Hepatocyte (in vitro differentiated cells): Measurements from ENCODE around the gene PTTG1IP. TPM values are rescaled to one million over a fixed set of nuclear protein-coding genes. Genes with fewer than 3 reads are reported as not detected.

ENCODE experiments used
- DNase-seq: peaks from one replicate; pipeline ENCODE4 v3.0.0-alpha.2; 2016; ENCODE audit warnings: low spot score
- H2AFZ ChIP-seq: fragments of 200-600 bp; sonication (generic); 2 replicates; pipeline ENCODE4 v1.6.0; 2016; ENCODE audit warnings: antibody characterized with exemption, mild to moderate bottlenecking
- H3K27ac ChIP-seq: fragments of 200-600 bp; sonication (generic); 2 replicates; pipeline ENCODE4 v1.5.1; 2016; ENCODE audit warnings: mild to moderate bottlenecking
- H3K27me3 ChIP-seq: fragments of 200-600 bp; sonication (generic); 2 replicates; pipeline ENCODE4 v1.6.1; 2016
- H3K36me3 ChIP-seq: fragments of 200-600 bp; sonication (generic); replicated peaks from 2 replicates; pipeline ENCODE4 v1.5.1; 2016; ENCODE audit warnings: low read depth; ENCODE audit not compliant: insufficient read depth
- H3K4me1 ChIP-seq: fragments of 200-600 bp; sonication (generic); 2 replicates; pipeline ENCODE4 v1.5.1; 2016; ENCODE audit warnings: mild to moderate bottlenecking, moderate library complexity; ENCODE audit not compliant: insufficient read depth
- H3K4me2 ChIP-seq: fragments of 200-600 bp; sonication (generic); 2 replicates; pipeline ENCODE4 v1.6.0; 2016
- H3K4me3 ChIP-seq: fragments of 200-600 bp; sonication (generic); 2 replicates; pipeline ENCODE4 v1.5.1; 2016; ENCODE audit warnings: mild to moderate bottlenecking
- H3K79me2 ChIP-seq: fragments of 200-600 bp; sonication (generic); 2 replicates; pipeline ENCODE4 v1.6.0; 2017; ENCODE audit warnings: mild to moderate bottlenecking
- H3K9me2 ChIP-seq: fragments of 200-600 bp; sonication (generic); replicated peaks from 2 replicates; pipeline ENCODE4 v1.6.0; 2017; ENCODE audit warnings: mild to moderate bottlenecking; ENCODE audit not compliant: insufficient read depth
- H3K9me3 ChIP-seq: fragments of 200-600 bp; sonication (generic); 2 replicates; pipeline ENCODE4 v1.5.1; 2016; ENCODE audit warnings: low read depth, mild to moderate bottlenecking
- H4K20me1 ChIP-seq: fragments of 200-600 bp; sonication (generic); 2 replicates; pipeline ENCODE4 v1.6.0; 2016; ENCODE audit warnings: mild to moderate bottlenecking; ENCODE audit not compliant: insufficient read depth, poor library complexity, severe bottlenecking
- CTCF ChIP-seq: fragments of 200-600 bp; sonication (generic); IDR thresholded peaks from 2 replicates; pipeline ENCODE4 v1.5.1; 2016; ENCODE audit warnings: antibody characterized with exemption, mild to moderate bottlenecking; ENCODE audit not compliant: poor library complexity
- EZH2 ChIP-seq: fragments of 200-600 bp; sonication (generic); IDR thresholded peaks from 2 replicates; pipeline ENCODE4 v1.6.1; 2016; ENCODE audit warnings: antibody characterized with exemption, mild to moderate bottlenecking, borderline replicate concordance
- EZH2phosphoT487 ChIP-seq: fragments of 200-600 bp; sonication (generic); IDR thresholded peaks from one replicate; pipeline ENCODE4 v1.6.1; 2018; ENCODE audit warnings: antibody characterized with exemption, mild to moderate bottlenecking, low read depth, moderate library complexity; ENCODE audit not compliant: unreplicated experiment, severe bottlenecking
- WGBS: methylation state at CpG from one replicate; pipeline ENCODE4 v1.1.6; 2016; ENCODE audit warnings: low lambda C conversion rate; ENCODE audit errors: missing lambda C conversion rate; 5-methylcytosine and 5-hydroxymethylcytosine counted together
- polyA plus RNA-seq: library from polyadenylated mRNA; unstranded; fragments of >200 nt; fragmentation: Nextera tagmentation; extraction: Ambion mirVana; gene quantifications from 2 replicates; pipeline ENCODE4 v1.2.1, GENCODE V29; 2016
- total RNA-seq: library from RNA; depleted of rRNA; stranded (reverse); fragments of >200 nt; gene quantifications from 2 replicates; pipeline ENCODE4 v1.2.3, GENCODE V29; 2014

PTTG1IP gene
- total and polyA plus RNA-seq, 2 experiments from 2014 or later, result 344 to 362 TPM

DNA sequence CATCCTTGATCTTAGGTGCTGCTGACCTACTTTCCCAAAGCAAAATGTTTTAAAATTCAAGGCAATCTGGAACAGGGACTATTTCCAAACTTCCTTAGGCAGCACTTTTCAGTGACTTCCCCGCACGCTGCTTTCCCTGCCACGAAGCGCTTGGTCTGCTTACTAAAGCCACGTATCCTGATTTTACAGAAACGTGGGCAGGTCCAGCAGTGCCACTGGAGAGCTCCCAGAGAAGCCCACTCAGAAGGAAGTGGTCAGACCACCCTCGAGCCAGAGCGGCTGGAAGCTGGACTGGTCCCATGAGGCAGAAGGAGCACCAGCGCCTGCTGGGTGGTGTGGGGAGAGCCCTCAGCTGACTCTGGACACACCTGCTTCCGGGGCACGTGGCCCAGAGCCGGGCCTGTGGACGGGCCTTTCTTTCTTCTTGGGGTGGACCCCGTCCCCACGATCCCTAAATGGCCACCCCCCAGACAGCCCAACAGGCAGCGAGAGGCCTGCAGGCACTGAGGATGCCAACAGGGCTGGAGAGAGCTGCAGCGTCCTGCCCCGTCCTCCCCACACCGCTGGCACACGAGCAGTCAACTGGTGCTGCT lies 23.2 kb downstream of the PTTG1IP start:
- Histone ChIP-seq H3K4me2 (no peak overlapping the region), H4K20me1 (peaks cover 22% of the 10 kb centered on the region), H3K27ac (peak overlapping the region; percentile 85), H3K36me3 (peaks cover 4% of the 10 kb centered on the region), H3K9me3 (no peaks in the 10 kb centered on the region), H3K4me1 (peaks cover 42% of the 10 kb centered on the region), H2AFZ (no peak overlapping the region), H3K27me3 (no peaks in the 10 kb centered on the region), H3K79me2 (peaks cover 43% of the 10 kb centered on the region), H3K9me2 (no peaks in the 10 kb centered on the region), H3K4me3 (no peak overlapping the region)
- WGBS, result 95% methylated on average over 20 of the region's 20 CpGs
- DNase-seq, result no peak
- no peak for TF ChIP-seq EZH2phosphoT487
- no peak for TF ChIP-seq CTCF
- no peak for TF ChIP-seq EZH2

- Histone ChIP-seq H3K4me3 (no peak overlapping the region), H2AFZ (no peak overlapping the region), H3K79me2 (peaks cover 36% of the 10 kb centered on the region), H3K9me2 (no peaks in the 10 kb centered on the region), H3K27me3 (no peaks in the 10 kb centered on the region), H4K20me1 (peaks cover 22% of the 10 kb centered on the region), H3K27ac (peak overlapping the region; percentile 96), H3K9me3 (no peaks in the 10 kb centered on the region), H3K36me3 (peaks cover 4% of the 10 kb centered on the region), H3K4me1 (peaks cover 42% of the 10 kb centered on the region), H3K4me2 (no peak overlapping the region)
- TF ChIP-seq CTCF (no peak), EZH2phosphoT487 (no peak), EZH2 (no peak)
- DNase-seq, result peak; percentile 77
- WGBS, result 81% methylated on average over 12 of the region's 12 CpGs
Measured at GRCh38 chr21:44849616-44850130, 23.8 kb downstream of the PTTG1IP start.

- 96% methylated on average over 30 of the region's 36 CpGs for WGBS
- no peak overlapping the region for H3K4me3 ChIP-seq
Measured at GRCh38 chr21:44848821-44849521, 24.5 kb downstream of the PTTG1IP start.

More at GRCh38 chr21:44848821-44849521, 24.5 kb downstream of the PTTG1IP start:
- no peak for TF ChIP-seq EZH2phosphoT487
- no peak for TF ChIP-seq CTCF
- peaks cover 42% of the 10 kb centered on the region for H3K4me1 ChIP-seq
- peaks cover 29% of the 10 kb centered on the region for H3K79me2 ChIP-seq
- H4K20me1 ChIP-seq, result peaks cover 18% of the 10 kb centered on the region
- H3K9me2 ChIP-seq, result no peaks in the 10 kb centered on the region
- H3K27ac ChIP-seq, result peak overlapping the region; percentile 96
- H3K36me3 ChIP-seq, result peaks cover 4% of the 10 kb centered on the region
- H2AFZ ChIP-seq, result no peak overlapping the region
- no peaks in the 10 kb centered on the region for H3K27me3 ChIP-seq
- H3K4me2 ChIP-seq, result no peak overlapping the region
- no peak for DNase-seq
- no peaks in the 10 kb centered on the region for H3K9me3 ChIP-seq
